ENCODE results near the gene FAM98C. TPM values are rescaled to one million over a fixed set of nuclear protein-coding genes. Genes with fewer than 3 reads are reported as not detected.
"Not testable (repeated sequence)": the region's sequence is repeated elsewhere in the genome, so short reads cannot be mapped to it uniquely, and the experiment has no call there.

Gene FAM98C
- total RNA-seq (5.1 TPM), polyA plus RNA-seq (27.9 TPM)

DNA sequence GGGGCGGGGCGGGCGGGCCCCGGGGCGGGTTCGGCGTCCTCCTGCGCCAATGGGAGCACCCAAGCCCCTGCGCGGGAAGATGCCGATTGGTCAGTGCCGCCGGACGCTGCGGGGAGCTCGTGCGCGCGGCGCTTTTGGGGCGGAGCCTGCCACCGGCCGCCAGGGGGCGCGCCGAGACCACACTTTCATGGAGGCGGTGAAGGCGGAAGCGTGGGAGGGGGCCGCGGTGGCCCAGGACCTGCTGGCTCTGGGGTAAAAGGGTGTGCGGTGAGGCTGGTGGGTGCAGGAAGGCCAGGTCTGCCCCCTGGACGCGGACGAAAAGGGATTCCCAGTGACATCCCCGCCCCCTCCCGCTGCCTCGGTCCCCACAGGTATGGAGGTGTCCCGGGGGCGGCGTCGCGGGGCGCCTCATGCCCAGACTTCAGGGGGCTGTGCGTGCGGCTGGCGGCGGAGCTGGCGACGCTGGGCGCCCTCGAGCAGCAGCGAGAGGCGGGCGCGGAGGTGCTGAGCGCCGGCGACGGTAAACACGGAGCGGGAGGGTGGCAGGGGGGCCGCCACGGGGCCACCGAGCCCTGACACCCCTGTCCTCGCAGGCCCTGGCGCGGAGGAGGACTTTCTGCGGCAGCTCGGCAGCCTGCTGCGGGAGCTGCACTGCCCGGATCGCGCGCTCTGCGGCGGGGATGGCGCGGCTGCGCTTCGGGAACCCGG lies at the start of gene FAM98C:
FAM98C (plus strand) TSS at position 127 of the 708 bp plus-strand sequence; CDS start at position 188, 61 bp downstream.
- no peaks in the 10 kb centered on the region for H3K4me1 ChIP-seq (ENCODE audit: insufficient read depth)
- H3K4me3 ChIP-seq (ENCODE audit: low read depth, low read length) = peak within 1 kb of the TSS; percentile 86
- peak within 1 kb of the TSS; percentile 44 for H3K27ac ChIP-seq (ENCODE audit: low read depth)
- peak; percentile 89 for DNase-seq (ENCODE audit: extremely low spot score)
- peaks cover 3% of the 10 kb centered on the region for H3K36me3 ChIP-seq (ENCODE audit: insufficient read depth)
- WGBS = under 1% methylated on average over 82 of the region's 82 CpGs

DNA sequence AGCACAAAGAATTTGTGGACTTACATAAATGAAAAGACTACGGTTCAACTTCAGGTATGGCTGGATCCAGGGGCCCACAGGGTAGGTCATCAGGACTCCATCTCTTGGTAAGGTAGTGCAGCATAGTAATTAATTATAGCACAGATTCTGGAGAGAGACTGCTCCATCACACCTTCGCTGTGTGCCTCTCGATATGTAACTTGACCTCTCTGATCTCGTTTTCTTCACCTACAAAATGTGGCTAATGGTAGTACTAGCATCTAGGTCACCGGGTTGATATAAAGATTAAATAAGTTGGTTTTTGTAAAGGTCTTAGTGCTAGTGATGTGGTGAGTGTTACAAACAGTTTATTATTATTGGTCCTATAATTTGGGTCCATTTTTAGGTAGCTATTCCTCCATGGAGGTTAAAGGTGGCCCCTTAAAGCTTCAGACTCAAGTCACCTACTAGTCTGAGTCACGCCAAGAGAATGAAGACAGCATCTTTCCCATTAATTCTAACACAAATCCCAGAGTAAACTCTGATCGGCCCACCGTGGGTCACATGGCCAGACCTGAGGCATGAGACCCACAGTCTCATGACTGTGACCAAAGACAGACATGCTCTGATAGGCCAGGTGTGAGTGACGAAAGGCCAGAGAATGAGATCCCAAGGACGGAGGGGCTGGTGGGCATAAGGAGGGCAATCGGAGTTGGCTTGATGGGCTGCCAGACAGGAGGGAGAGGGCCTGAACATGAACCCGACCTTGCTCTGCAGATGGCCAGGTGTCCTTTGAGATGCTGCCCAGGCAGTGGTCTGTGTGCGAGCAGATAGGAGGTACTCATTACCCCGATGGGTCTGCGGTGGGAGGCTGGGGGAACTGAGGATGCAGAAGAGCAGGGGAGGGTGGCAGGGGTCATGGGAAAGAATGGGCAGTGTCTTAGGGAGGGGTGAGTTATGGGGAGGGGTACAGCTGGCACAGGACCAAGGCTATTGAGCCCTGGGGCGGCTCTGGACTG lies 46.9 kb upstream of the FAM98C start:
- 72% methylated on average over 16 of the region's 16 CpGs for whole genome bisulfite sequencing

DNA sequence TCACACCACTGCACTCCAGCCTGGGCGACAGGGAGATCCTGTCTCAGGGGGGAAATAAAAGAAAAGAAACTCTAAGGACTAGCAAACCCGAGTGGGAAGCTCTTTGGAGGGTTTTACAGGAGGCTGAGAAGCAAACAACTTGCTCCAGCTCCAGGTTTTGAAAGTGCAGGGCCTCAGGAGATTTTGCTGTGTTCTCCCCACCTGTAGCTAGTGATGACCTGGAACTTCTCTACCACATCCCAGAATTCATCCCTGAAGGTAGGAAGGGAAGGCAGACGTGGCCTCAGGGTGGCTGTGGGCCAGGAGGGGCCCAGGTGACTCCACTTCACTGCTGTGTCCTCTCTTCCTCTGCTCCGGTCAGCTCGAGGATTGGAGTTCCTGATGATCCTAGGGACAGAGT lies 44.8 kb upstream of the FAM98C start:
- Histone ChIP-seq H3K4me3 (ENCODE audit: low read depth, low read length) (no peak overlapping the region), H3K27ac (ENCODE audit: low read depth) (no peak overlapping the region), H3K4me1 (ENCODE audit: insufficient read depth) (no peaks in the 10 kb centered on the region), H3K36me3 (ENCODE audit: insufficient read depth) (no peaks in the 10 kb centered on the region)
- no peak for DNase-seq (ENCODE audit: extremely low spot score)
- WGBS = 37% methylated on average over 5 of the region's 5 CpGs

More for the DNA sequence above, 46.9 kb upstream of the FAM98C start:
- Histone ChIP-seq H3K4me1 (ENCODE audit: insufficient read depth) (no peaks in the 10 kb centered on the region), H3K27ac (ENCODE audit: low read depth) (no peak overlapping the region), H3K4me3 (ENCODE audit: low read depth, low read length) (no peak overlapping the region), H3K36me3 (ENCODE audit: insufficient read depth) (no peaks in the 10 kb centered on the region)
- DNase-seq (ENCODE audit: extremely low spot score) = no peak

DNA sequence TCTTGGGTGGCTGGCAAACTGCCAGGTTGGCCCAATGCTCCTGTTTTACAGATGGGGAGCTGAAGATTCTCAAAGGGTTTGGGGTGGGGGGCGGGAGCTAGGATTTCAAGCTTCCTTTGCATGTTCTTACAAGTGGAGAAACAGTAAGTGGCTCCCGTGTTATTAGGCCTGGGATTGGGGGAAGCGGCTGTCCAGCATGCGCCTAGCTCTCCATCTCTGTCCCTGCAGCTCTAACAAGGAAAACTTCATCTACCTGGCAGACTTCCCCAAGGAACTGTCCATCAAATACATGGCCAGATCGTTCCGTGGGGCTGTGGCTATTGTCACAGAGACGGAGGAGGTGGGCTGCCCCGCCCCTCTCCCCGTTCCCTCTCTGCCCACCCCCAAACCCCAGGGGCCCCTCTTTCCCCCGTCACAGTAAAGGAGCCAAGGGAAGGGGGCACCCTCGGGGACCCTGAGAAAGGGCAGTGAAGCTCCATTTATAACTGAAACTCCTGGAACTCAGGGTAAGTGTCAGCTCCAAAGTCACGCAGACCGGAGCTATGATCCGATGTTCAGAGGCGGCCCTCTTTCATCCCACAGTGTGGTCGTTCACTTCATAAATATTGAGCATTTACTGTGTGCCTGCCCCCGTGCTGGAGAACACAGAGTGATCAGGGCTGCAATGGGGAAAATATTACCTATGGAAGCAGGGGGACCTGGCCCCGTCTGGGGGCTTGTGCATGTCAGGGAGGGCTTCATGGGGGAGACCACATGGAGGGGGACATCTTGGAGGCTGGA lies 43.5 kb upstream of the FAM98C start:
- no peak for DNase-seq (ENCODE audit: extremely low spot score)
- no peak overlapping the region for H3K27ac ChIP-seq (ENCODE audit: low read depth)
- H3K4me1 ChIP-seq (ENCODE audit: insufficient read depth) = no peaks in the 10 kb centered on the region
- WGBS = 52% methylated on average over 18 of the region's 18 CpGs
- no peaks in the 10 kb centered on the region for H3K36me3 ChIP-seq (ENCODE audit: insufficient read depth)
- H3K4me3 ChIP-seq (ENCODE audit: low read depth, low read length) = no peak overlapping the region

DNA sequence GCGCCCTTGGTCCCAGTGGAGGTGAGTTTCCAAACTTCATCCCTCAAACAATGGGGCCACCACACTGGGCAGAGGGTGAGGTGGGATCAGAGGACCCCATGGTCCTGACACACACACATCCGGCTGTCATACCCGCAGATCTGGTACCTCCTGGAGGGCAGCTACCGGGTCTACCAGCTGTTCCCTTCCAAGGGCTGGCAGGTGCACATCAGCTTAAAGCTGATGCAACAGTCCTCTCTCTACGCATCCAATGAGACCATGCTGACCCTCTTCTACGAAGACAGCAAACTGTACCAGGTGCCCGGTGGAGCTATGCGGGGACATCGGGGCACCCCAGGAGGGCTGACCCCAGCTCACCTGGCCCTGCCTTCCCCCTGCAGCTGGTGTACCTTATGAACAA lies 42.5 kb upstream of the FAM98C start:
- H3K4me1 ChIP-seq (ENCODE audit: insufficient read depth) = no peaks in the 10 kb centered on the region
- 89% methylated on average over 9 of the region's 9 CpGs for WGBS
- DNase-seq (ENCODE audit: extremely low spot score) = no peak
- H3K36me3 ChIP-seq (ENCODE audit: insufficient read depth) = no peaks in the 10 kb centered on the region
- no peak overlapping the region for H3K4me3 ChIP-seq (ENCODE audit: low read depth, low read length)
- H3K27ac ChIP-seq (ENCODE audit: low read depth) = no peak overlapping the region

DNA sequence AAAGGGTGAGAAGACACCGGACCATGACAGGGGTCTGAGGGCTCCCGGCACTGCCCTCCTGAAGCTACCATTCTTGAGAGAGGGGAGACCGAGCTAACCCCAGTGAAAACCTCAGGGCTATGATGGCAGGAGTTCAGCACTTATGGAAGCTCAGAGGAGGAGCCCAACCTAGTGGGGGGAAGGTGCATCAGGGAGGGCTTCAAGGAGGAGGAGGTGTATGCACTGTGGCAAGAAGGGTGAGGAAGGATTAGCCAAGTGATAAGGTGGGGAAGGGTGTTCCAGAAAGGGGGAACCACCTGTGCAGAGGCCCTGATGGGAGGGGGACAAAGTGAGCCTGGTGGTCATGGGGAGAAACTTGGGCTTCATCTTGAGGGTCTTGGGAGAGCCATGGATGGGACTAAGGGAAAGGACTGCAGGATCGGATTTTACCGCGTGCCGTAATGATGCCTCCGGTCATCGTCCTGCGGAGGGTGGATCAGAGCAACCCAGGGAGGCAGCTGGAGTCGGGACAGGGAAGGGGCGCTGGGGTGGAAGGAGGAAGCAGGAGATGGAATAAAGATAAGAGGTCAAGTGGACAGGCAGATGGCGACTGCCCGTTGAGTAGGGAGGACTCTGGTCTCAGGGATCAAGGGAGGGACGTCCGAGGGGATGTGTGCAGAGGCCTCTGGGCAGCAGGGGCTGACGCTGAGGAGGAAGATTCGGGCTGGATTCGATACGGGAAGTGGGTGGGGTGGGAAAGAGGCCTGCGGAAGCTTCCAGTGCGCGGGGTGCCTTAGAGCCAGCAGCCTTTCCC lies 41.9 kb upstream of the FAM98C start:
- H3K4me3 ChIP-seq (ENCODE audit: low read depth, low read length) = peak overlapping the region; percentile 46
- H3K27ac ChIP-seq (ENCODE audit: low read depth) = no peak overlapping the region
- 17% methylated on average over 23 of the region's 23 CpGs for WGBS
- no peaks in the 10 kb centered on the region for H3K36me3 ChIP-seq (ENCODE audit: insufficient read depth)
- DNase-seq (ENCODE audit: extremely low spot score) = no peak
- H3K4me1 ChIP-seq (ENCODE audit: insufficient read depth) = no peaks in the 10 kb centered on the region

DNA sequence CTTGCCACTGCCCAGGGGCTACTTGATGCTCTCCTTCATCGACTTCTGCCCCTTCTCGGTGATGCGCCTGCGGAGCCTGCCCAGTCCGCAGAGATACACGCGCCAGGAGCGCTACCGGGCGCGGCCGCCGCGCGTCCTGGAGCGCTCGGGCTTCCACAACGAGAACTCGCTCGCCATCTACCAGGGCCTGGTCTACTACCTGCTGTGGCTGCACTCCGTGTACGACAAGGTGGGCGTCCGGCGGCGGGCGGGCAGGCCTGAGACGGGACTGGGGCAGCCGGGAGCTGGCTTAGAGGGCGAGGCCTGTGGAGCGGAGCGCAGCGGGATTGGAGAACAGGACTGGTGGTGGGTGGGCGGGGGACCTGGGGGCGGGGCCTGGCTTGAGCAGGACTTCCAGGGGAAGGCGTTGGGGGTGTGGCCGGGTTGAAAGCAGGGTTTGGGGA lies 41.2 kb upstream of the FAM98C start:
- H3K4me3 ChIP-seq (ENCODE audit: low read depth, low read length) = peak overlapping the region; percentile 46
- WGBS = under 1% methylated on average over 37 of the region's 37 CpGs
- peak; percentile 45 for DNase-seq (ENCODE audit: extremely low spot score)
- H3K36me3 ChIP-seq (ENCODE audit: insufficient read depth) = no peaks in the 10 kb centered on the region
- no peak overlapping the region for H3K27ac ChIP-seq (ENCODE audit: low read depth)
- H3K4me1 ChIP-seq (ENCODE audit: insufficient read depth) = no peaks in the 10 kb centered on the region

DNA sequence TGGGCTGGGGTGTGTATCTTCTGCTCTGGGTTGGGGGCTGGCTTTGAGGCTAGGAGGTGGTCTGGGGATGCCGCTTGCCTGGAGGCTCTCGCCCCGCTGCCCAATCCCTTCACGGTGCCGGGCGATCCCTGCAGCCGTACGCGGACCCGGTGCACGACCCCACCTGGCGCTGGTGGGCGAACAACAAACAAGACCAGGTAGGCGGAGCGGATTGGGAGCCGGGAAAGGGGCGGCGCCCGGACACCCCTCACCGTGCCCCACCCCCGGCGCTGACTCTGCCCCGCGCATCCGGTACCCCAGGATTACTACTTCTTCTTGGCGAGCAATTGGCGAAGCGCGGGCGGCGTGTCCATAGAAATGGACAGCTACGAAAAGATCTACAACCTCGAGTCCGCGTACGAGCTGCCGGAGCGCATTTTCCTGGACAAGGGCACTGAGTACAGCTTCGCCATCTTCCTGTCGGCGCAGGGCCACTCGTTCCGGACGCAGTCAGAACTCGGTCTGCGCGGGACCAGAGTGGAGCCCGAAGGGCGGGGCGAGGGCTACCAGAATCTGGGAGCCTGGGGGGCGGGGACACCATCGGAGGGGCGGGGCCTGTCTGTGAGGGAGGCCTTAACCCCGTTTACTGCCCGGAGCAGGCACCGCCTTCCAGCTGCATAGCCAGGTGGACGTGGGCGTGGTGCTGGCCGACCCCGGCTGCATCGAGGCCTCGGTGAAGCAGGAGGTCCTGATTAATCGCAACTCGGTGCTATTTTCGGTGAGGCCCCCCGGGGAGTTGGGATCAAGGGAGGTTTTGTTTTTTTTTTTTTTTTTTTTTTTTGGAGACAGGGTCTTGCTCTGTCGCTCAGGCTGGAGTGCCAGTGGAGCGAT lies 40.6 kb upstream of the FAM98C start:
- no peak overlapping the region for H3K27ac ChIP-seq (ENCODE audit: low read depth)

DNA sequence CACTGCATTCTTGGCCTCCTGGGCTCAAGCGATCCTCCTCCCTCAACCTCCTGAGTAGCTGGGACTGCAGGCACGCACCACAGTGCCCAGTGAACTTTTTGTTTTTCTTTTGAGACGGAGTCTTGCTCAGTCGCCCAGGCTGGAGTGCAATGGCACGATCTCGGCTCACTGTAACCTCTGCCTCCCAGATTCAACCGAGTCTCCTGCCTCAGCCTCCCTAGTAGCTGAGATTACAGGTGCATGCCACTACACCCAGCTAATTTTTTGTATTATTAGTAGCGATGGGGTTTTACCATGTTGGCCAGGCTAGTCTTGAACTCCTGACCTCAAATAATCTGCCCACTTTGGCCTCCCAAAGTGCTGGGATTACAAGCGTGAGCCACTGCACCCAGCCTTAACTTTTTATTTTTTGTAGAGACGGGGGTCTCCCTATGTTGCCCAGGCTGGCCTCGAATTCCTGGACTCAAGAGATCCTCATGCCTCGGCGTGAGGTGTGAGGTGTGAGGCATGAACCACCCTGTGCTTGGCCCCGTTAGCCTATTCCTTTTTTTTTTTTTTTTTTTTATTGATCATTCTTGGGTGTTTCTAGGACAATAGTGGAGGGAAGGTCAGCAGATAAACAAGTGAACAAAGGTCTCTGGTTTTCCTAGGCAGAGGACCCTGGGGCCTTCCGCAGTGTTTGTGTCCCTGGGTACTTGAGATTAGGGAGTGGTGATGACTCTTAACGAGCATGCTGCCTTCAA lies 39.8 kb upstream of the FAM98C start:
- 77% methylated on average over 15 of the region's 16 CpGs for WGBS
- H3K4me1 ChIP-seq (ENCODE audit: insufficient read depth); H3K27ac ChIP-seq (ENCODE audit: low read depth); H3K36me3 ChIP-seq (ENCODE audit: insufficient read depth); H3K4me3 ChIP-seq (ENCODE audit: low read depth, low read length); DNase-seq (ENCODE audit: extremely low spot score): not testable (repeated sequence)

More for the DNA sequence above, 40.6 kb upstream of the FAM98C start:
- 2% methylated on average over 68 of the region's 68 CpGs for WGBS
- Histone ChIP-seq H3K4me3 (ENCODE audit: low read depth, low read length) (peak overlapping the region; percentile 46), H3K4me1 (ENCODE audit: insufficient read depth) (no peaks in the 10 kb centered on the region), H3K36me3 (ENCODE audit: insufficient read depth) (no peaks in the 10 kb centered on the region)
- DNase-seq (ENCODE audit: extremely low spot score) = no peak

DNA sequence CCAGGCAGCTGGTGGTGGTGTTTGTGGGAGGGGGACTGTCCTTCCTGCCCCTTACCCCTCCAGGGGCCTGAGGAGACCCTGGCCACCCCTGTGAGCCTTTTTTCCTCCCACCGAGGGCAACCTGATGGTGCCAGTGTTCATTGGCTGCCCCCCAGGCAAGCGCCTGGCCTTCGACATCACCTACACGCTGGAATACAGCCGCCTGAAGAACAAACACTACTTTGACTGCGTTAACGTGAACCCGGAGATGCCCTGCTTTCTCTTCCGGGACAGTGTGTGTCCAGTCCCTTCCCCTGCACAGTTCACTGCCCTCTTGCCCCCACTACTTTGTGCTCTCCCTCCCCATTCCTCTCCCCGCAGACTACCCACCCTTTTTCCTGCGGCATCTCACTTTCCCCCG lies 35.9 kb upstream of the FAM98C start:
- no peak for DNase-seq (ENCODE audit: extremely low spot score)
- H3K4me3 ChIP-seq (ENCODE audit: low read depth, low read length) = no peak overlapping the region
- WGBS = 78% methylated on average over 12 of the region's 12 CpGs
- no peaks in the 10 kb centered on the region for H3K36me3 ChIP-seq (ENCODE audit: insufficient read depth)
- no peak overlapping the region for H3K27ac ChIP-seq (ENCODE audit: low read depth)
- no peaks in the 10 kb centered on the region for H3K4me1 ChIP-seq (ENCODE audit: insufficient read depth)

DNA sequence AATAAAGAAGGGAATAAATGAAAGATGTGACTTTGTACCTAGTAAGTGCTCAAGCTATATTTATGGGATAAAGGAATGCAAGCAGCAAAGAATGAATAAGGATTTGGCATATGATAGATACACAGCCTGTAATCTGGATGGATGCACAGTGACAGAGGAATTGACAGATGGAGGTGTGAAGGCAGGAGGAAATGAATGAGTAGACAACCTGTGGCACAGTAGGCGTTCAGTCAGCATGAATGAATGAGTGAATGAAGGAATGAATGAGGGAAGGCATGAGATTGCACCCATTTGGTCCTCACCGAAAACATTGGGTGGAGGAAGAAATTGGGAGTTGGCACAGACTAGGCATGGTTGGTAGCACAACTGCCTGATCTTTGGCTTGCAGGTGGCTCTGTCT lies 33.3 kb upstream of the FAM98C start:
- DNase-seq (ENCODE audit: extremely low spot score) = no peak
- Histone ChIP-seq H3K4me3 (ENCODE audit: low read depth, low read length) (no peak overlapping the region), H3K36me3 (ENCODE audit: insufficient read depth) (no peaks in the 10 kb centered on the region), H3K27ac (ENCODE audit: low read depth) (no peak overlapping the region), H3K4me1 (ENCODE audit: insufficient read depth) (no peaks in the 10 kb centered on the region)
- WGBS = 84% methylated on average over 2 of the region's 2 CpGs

Measured in urinary bladder (tissue), 4 donors.